Measurements from ENCODE around the gene RFFL.

Gene RFFL

DNA sequence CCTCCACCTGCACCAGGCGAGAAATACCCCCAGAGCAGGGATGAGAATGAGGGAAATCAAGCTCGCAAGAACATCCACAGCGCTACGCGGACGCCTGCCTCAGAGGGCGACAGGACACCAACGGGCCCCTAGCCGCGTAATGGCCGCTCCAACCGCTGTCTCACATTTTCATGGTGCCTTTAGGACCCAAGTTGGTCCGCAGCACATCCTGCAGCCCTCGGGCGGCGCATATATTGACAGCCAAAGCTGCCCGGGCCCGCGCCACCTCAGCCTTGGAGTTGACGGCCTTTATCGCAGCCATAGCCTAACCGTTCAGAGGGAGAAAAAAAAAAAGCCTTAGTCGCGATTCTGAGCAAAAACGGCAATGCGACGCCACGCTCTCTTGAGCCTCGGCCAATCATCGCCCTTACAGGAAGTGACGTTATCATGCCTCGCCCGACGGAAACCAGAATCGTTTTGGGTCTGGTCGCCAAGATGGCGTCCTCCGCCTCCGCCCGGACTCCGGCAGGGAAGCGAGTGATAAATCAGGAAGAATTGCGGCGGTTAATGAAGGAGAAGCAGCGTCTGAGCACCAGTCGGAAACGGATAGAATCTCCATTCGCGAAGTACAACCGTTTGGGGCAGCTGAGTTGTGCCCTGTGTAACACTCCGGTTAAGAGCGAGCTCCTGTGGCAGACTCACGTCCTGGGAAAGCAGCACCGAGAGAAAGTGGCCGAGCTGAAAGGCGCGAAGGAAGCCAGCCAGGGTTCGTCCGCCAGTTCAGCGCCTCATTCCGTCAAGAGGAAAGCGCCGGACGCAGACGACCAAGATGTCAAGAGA is 102.2 kb downstream of the RFFL start, which contains the start of the genes CCT6B and ZNF830:
TSS of gene CCT6B (minus strand) at position 368 of the 819 bp plus-strand sequence. CDS start at position 301, 67 bp downstream.
TSS of gene ZNF830 (plus strand) at position 448 of the 819 bp plus-strand sequence. CDS start at position 475, 27 bp downstream.
- peak; percentile 92 for DNase-seq

DNA sequence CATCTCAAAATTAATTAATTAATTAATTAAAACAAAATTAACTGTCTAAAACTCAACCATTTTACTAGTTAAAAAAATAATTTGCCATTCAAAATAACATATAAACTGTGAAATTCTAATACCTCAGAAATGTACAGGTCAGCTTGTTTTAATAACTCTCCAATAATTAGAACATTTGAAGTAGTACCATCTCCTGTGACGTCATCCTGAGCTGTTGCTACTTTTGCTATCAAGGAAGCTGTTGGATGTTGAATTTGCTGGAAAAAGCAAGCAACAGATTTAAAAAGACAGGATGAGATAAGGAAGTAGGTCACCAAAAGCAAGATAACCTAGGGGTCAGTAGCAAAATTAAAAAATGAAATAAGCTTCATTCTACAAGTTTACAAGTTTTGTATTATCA is 105.1 kb downstream of the RFFL start:
- no peak for DNase-seq
